ENCODE results near the gene DVL1.
"Not testable (repeated sequence)": the region's sequence is repeated elsewhere in the genome, so short reads cannot be mapped to it uniquely, and the experiment has no call there.

DVL1 gene

GRCh38 chr1:1371364-1371745, 22.1 kb upstream of the DVL1 start:
- Histone ChIP-seq H3K79me2 (ENCODE audit: insufficient read depth, low read length) (peaks cover 34% of the 10 kb centered on the region), H3K9me3 (ENCODE audit: insufficient read depth, low read depth, low read length) (no peaks in the 10 kb centered on the region; the same call in 1 of the 2 replicates), H3K27me3 (ENCODE audit: insufficient read depth, low read length, poor library complexity, severe bottlenecking) (no peaks in the 10 kb centered on the region), H3F3A (ENCODE audit: low read depth) (no peaks in the 10 kb centered on the region), H3K36me3 (ENCODE audit: insufficient read depth, low read length) (no peaks in the 10 kb centered on the region), H4K20me1 (ENCODE audit: insufficient read depth, low read length, poor library complexity, severe bottlenecking) (peaks cover 26% of the 10 kb centered on the region), H3K4me2 (ENCODE audit: low read depth, low read length, poor library complexity, severe bottlenecking) (peak overlapping the region; percentile 99), H3K9ac (ENCODE audit: low read depth, low read length, poor library complexity, severe bottlenecking) (peak overlapping the region; percentile 16), H2AFZ (ENCODE audit: low read length) (no peak overlapping the region), H3K4me3 (ENCODE audit: low read length, poor library complexity, severe bottlenecking) (peak overlapping the region; percentile 66), H3K9me2 (replicated peaks; ENCODE audit: low read depth, low read length) (no peaks in the 10 kb centered on the region), H3K4me1 (ENCODE audit: insufficient read depth, low read length, poor library complexity, severe bottlenecking) (peaks cover 33% of the 10 kb centered on the region)
- TF ChIP-seq EZH2phosphoT487 (IDR thresholded peaks at IDR 0.05; ENCODE audit: borderline replicate concordance): no peak

DNA sequence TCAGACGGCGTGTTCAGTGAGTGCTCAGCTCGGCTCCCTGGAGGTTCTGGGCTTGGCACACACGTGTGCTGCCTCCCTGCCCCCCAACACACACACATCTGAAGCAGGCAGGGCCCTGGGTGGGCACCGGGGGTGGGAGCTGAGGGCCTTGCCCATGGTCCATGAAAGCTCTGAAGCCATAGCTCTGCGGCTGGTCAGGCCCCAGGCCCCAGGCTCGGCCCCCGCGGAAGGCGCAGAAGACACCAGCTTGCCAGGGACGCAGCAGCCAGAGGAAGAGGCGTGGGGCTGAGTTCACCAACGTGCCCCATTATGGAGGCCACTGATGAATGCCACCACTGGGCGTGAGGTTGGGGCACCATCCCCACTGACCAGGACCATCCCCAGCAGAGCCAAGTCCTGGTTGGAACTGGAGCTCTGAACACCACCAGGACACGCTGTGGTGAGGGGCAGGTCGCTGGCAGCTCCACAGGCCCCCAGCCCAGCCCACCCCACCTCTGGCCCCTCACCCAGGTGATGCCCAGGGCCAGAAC, 21.6 kb upstream of the DVL1 start:
- Histone ChIP-seq H3K9ac (ENCODE audit: low read depth, low read length, poor library complexity, severe bottlenecking) (no peak overlapping the region), H3K9me2 (replicated peaks; ENCODE audit: low read depth, low read length) (no peaks in the 10 kb centered on the region), H3K4me3 (ENCODE audit: low read length, poor library complexity, severe bottlenecking) (no peak overlapping the region), H2AFZ (ENCODE audit: low read length) (no peak overlapping the region), H3K36me3 (ENCODE audit: insufficient read depth, low read length) (no peaks in the 10 kb centered on the region), H3F3A (ENCODE audit: low read depth) (no peaks in the 10 kb centered on the region), H3K27me3 (ENCODE audit: insufficient read depth, low read length, poor library complexity, severe bottlenecking) (no peaks in the 10 kb centered on the region), H3K79me2 (ENCODE audit: insufficient read depth, low read length) (peaks cover 29% of the 10 kb centered on the region), H4K20me1 (ENCODE audit: insufficient read depth, low read length, poor library complexity, severe bottlenecking) (peaks cover 26% of the 10 kb centered on the region), H3K9me3 (ENCODE audit: insufficient read depth, low read depth, low read length) (no peaks in the 10 kb centered on the region; the same call in 1 of the 2 replicates), H3K4me1 (ENCODE audit: insufficient read depth, low read length, poor library complexity, severe bottlenecking) (peaks cover 28% of the 10 kb centered on the region), H3K4me2 (ENCODE audit: low read depth, low read length, poor library complexity, severe bottlenecking) (peak overlapping the region; percentile 99)
- TF ChIP-seq CTCF (conservative IDR thresholded peaks at IDR 0.05; ENCODE audit: low read length) (no peak), EZH2phosphoT487 (IDR thresholded peaks at IDR 0.05; ENCODE audit: borderline replicate concordance) (no peak)

DNA sequence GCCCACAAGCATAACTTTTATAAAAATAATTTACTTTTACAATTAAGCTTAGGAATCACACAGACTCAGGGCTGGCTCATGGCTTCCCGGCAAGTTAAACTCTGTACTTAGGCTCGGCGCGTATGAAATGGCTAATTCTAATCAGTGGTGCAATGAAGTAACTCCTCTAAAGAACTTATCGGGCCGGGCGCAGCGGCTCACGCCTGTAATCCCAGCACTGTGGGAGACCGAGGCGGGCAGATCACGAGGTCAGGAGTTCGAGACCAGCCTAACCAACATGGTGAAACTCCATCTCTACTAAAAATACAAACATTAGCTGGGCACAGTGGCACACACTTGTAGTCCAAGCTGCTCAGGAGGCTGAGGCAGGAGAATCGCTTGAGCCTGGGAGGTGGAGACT, 20.9 kb upstream of the DVL1 start:
- H3K9ac ChIP-seq (ENCODE audit: low read depth, low read length, poor library complexity, severe bottlenecking); H3K36me3 ChIP-seq (ENCODE audit: insufficient read depth, low read length); H3K9me3 ChIP-seq (ENCODE audit: insufficient read depth, low read depth, low read length); H3K4me2 ChIP-seq (ENCODE audit: low read depth, low read length, poor library complexity, severe bottlenecking); H2AFZ ChIP-seq (ENCODE audit: low read length); H3K27me3 ChIP-seq (ENCODE audit: insufficient read depth, low read length, poor library complexity, severe bottlenecking); H3K4me3 ChIP-seq (ENCODE audit: low read length, poor library complexity, severe bottlenecking); H3F3A ChIP-seq (ENCODE audit: low read depth); H3K9me2 ChIP-seq (replicated peaks; ENCODE audit: low read depth, low read length): not testable (repeated sequence)
- H4K20me1 ChIP-seq (ENCODE audit: insufficient read depth, low read length, poor library complexity, severe bottlenecking): peaks cover 26% of the 10 kb centered on the region
- peaks cover 28% of the 10 kb centered on the region for H3K4me1 ChIP-seq (ENCODE audit: insufficient read depth, low read length, poor library complexity, severe bottlenecking)
- H3K79me2 ChIP-seq (ENCODE audit: insufficient read depth, low read length): peaks cover 29% of the 10 kb centered on the region

- peaks cover 14% of the 10 kb centered on the region for H4K20me1 ChIP-seq (ENCODE audit: insufficient read depth, low read length, poor library complexity, severe bottlenecking)
- H3F3A ChIP-seq (ENCODE audit: low read depth): no peaks in the 10 kb centered on the region
- H3K9me3 ChIP-seq (ENCODE audit: insufficient read depth, low read depth, low read length): no peaks in the 10 kb centered on the region; the same call in 1 of the 2 replicates
- H3K9me2 ChIP-seq (replicated peaks; ENCODE audit: low read depth, low read length): no peaks in the 10 kb centered on the region
- no peak overlapping the region for H3K4me2 ChIP-seq (ENCODE audit: low read depth, low read length, poor library complexity, severe bottlenecking)
- H2AFZ ChIP-seq (ENCODE audit: low read length): no peak overlapping the region
- TF ChIP-seq EZH2phosphoT487 (IDR thresholded peaks at IDR 0.05; ENCODE audit: borderline replicate concordance) (no peak), CTCF (conservative IDR thresholded peaks at IDR 0.05; ENCODE audit: low read length) (no peak)
- H3K4me3 ChIP-seq (ENCODE audit: low read length, poor library complexity, severe bottlenecking): no peak overlapping the region
- no peaks in the 10 kb centered on the region for H3K27me3 ChIP-seq (ENCODE audit: insufficient read depth, low read length, poor library complexity, severe bottlenecking)
- no peak overlapping the region for H3K9ac ChIP-seq (ENCODE audit: low read depth, low read length, poor library complexity, severe bottlenecking)
- no peaks in the 10 kb centered on the region for H3K36me3 ChIP-seq (ENCODE audit: insufficient read depth, low read length)
- peaks cover 12% of the 10 kb centered on the region for H3K4me1 ChIP-seq (ENCODE audit: insufficient read depth, low read length, poor library complexity, severe bottlenecking)
- H3K79me2 ChIP-seq (ENCODE audit: insufficient read depth, low read length): peaks cover 6% of the 10 kb centered on the region; the same call in 1 of the 2 replicates
Measured at GRCh38 chr1:1367315-1367714, 18.1 kb upstream of the DVL1 start.
